Testis (tissue), 3 donors: ENCODE measurements around the gene BMERB1. TPM values are rescaled to one million over a fixed set of nuclear protein-coding genes. Genes with fewer than 3 reads are reported as not detected.

ENCODE experiments used
- DNase-seq: peaks from one replicate; pipeline ENCODE4 v3.0.0-alpha.2; 2019
- H3K27ac ChIP-seq, 2 donors: fragments of 200-600 bp; sonication (generic); one replicate each; pipeline ENCODE4 v1.5.1; 2019
- H3K27me3 ChIP-seq: fragments of 200-600 bp; sonication (generic); one replicate; pipeline ENCODE4 v1.5.1; 2019
- H3K36me3 ChIP-seq: fragments of 200-600 bp; sonication (generic); one replicate; pipeline ENCODE4 v1.5.1; 2017; ENCODE audit warnings: low read depth; ENCODE audit errors: missing control alignments
- H3K4me1 ChIP-seq: fragments of 200-600 bp; sonication (generic); one replicate; pipeline ENCODE4 v1.5.1; 2019
- H3K4me3 ChIP-seq, 2 donors: fragments of 200-600 bp; sonication (generic); one replicate each; pipeline ENCODE4 v1.5.1; 2017 to 2019
- H3K9me3 ChIP-seq: fragments of 200-600 bp; sonication (generic); one replicate; pipeline ENCODE4 v1.5.1; 2017
- POLR2A ChIP-seq: fragments of 450-650 bp; IDR thresholded peaks from one replicate; pipeline ENCODE4 v1.6.1; 2017; ENCODE audit warnings: antibody characterized with exemption, mild to moderate bottlenecking, moderate library complexity
- WGBS, 2 donors: methylation state at CpG; one replicate each; pipeline ENCODE4 v1.1.5; 2018; 5-methylcytosine and 5-hydroxymethylcytosine counted together
- intact Hi-C: fragments of 100-400 bp; cut with DNase I; formaldehyde crosslinking; loops from one replicate; pipeline ENCODE4 v1.15.1; 2023; ENCODE audit warnings: low total_unique reads
- polyA plus RNA-seq: library from polyadenylated mRNA; stranded (reverse); fragments of 350-450 nt; fragmentation: Illumina TruSeq; extraction: RNeasy Lipid Tissue Mini Kit (QIAGEN cat#74804); gene quantifications from one replicate; pipeline ENCODE4 v1.2.3, GENCODE V29; 2014; ENCODE audit warnings: low read depth, low replicate concordance; ENCODE audit not compliant: insufficient read depth
- total RNA-seq, 2 donors: library from RNA; depleted of rRNA; stranded (reverse); fragments of >200 nt; gene quantifications; one replicate each; pipeline ENCODE4 v1.2.3, GENCODE V29; 2016
- TF ChIP-seq, protein P1 (sequence below), 3 experiments: fragments of 450-650 bp in 2 of 3; fragments of 200-600 bp in 1 of 3; sonication (generic) in 1 of 3; IDR thresholded peaks; one replicate each; pipeline ENCODE4 v1.5.1; 2016 to 2019; ENCODE audit warnings: antibody characterized with exemption in 3 of 3, mild to moderate bottlenecking in 2 of 3, moderate library complexity in 1 of 3

BMERB1 gene
- total and polyA plus RNA-seq, 3 donors from 2014 or later = 54.1 to 102 (median 63.1) TPM

DNA sequence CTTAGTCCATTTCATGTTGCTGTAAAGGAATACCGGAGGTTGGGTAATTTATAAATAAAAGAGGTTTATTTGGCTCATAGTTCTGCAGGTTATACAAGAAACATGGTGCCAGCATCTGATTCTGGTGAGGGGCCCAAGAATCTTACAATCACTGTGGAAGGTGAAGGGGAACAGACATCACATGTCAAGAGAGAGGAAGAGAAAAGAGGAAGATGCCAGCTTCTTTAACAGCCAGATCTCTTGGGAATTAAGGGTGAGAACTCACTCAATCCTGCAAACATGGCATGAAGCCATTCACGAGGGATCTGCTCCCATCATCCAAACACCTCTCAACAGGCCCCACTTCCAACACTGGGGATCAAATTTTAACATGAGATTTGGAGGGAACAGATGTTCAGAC is 49.5 kb downstream of the BMERB1 start:
- H3K9me3 ChIP-seq = no peaks in the 10 kb centered on the region

GRCh38 chr16:15484662-15485061 is 50.3 kb downstream of the BMERB1 start:
- no peak overlapping the region for H3K4me3 ChIP-seq
- WGBS, 2 donors = 76 to 77% methylated on average over 5 of the region's 5 CpGs
- no peaks in the 10 kb centered on the region for H3K9me3 ChIP-seq
- DNase-seq = no peak
- H3K4me1 ChIP-seq = no peaks in the 10 kb centered on the region
- no peaks in the 10 kb centered on the region for H3K36me3 ChIP-seq
- H3K27me3 ChIP-seq = no peaks in the 10 kb centered on the region
- TF ChIP-seq, protein P1, sequence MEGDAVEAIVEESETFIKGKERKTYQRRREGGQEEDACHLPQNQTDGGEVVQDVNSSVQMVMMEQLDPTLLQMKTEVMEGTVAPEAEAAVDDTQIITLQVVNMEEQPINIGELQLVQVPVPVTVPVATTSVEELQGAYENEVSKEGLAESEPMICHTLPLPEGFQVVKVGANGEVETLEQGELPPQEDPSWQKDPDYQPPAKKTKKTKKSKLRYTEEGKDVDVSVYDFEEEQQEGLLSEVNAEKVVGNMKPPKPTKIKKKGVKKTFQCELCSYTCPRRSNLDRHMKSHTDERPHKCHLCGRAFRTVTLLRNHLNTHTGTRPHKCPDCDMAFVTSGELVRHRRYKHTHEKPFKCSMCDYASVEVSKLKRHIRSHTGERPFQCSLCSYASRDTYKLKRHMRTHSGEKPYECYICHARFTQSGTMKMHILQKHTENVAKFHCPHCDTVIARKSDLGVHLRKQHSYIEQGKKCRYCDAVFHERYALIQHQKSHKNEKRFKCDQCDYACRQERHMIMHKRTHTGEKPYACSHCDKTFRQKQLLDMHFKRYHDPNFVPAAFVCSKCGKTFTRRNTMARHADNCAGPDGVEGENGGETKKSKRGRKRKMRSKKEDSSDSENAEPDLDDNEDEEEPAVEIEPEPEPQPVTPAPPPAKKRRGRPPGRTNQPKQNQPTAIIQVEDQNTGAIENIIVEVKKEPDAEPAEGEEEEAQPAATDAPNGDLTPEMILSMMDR (IDR thresholded peaks at IDR 0.05) = no peak
- no peak for TF ChIP-seq POLR2A
- H3K27ac ChIP-seq = no peak overlapping the region
- intact Hi-C loops = no loop called here

More for the DNA sequence above, 49.5 kb downstream of the BMERB1 start:
- intact Hi-C loops = no loop called here
- Histone ChIP-seq H3K4me1 (no peaks in the 10 kb centered on the region), H3K4me3 (no peak overlapping the region), H3K36me3 (no peaks in the 10 kb centered on the region), H3K27me3 (no peaks in the 10 kb centered on the region), H3K27ac (no peak overlapping the region)
- TF ChIP-seq, protein P1 (IDR thresholded peaks at IDR 0.05) = no peak
- no peak for TF ChIP-seq POLR2A
- no peak for DNase-seq
- WGBS, 2 donors = 89 to 94% methylated on average over 2 of the region's 2 CpGs

GRCh38 chr16:15485175-15485574 is 50.8 kb downstream of the BMERB1 start:
- H3K4me3 ChIP-seq = no peak overlapping the region
- H3K9me3 ChIP-seq = no peaks in the 10 kb centered on the region
- H3K27me3 ChIP-seq = no peaks in the 10 kb centered on the region
- no peak for TF ChIP-seq POLR2A
- TF ChIP-seq, protein P1 (IDR thresholded peaks at IDR 0.05) = no peak
- DNase-seq = no peak
- intact Hi-C loops = no loop called here
- H3K36me3 ChIP-seq = no peaks in the 10 kb centered on the region
- WGBS, 2 donors = 92 to 95% methylated on average over 5 of the region's 5 CpGs
- H3K4me1 ChIP-seq = no peaks in the 10 kb centered on the region
- no peak overlapping the region for H3K27ac ChIP-seq

DNA sequence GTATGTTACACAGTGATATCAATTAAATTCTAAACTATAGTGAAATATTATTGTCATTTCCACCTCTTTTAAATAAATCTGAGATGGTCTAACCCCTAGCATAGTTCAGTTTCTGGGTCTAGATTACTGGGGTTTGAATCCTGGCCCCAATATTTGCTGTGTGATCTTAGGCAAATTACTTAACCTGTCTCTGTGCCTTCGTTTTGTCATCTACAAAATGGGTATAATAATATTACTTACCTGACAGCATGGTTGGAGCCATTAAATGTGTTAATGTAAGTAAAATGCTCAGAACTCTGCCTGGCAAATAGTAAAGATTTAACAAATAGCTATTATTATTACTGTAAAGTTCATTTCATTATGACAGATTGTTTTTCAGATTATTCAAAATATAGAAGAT is 52.3 kb downstream of the BMERB1 start:
- H3K4me1 ChIP-seq = no peaks in the 10 kb centered on the region
- 94 to 95% methylated on average over 1 of the region's 1 CpG for WGBS, 2 donors
- intact Hi-C loops = no loop called here

More for the DNA sequence above, 52.3 kb downstream of the BMERB1 start:
- no peak for DNase-seq
- Histone ChIP-seq H3K27ac (no peak overlapping the region), H3K4me3 (no peak overlapping the region), H3K27me3 (no peaks in the 10 kb centered on the region), H3K36me3 (no peaks in the 10 kb centered on the region), H3K9me3 (no peaks in the 10 kb centered on the region)
- no peak for TF ChIP-seq POLR2A
- TF ChIP-seq, protein P1 (IDR thresholded peaks at IDR 0.05) = no peak
